ENCODE results near the gene IKZF1.

- no peak for TF ChIP-seq CTCF (conservative IDR thresholded peaks at IDR 0.05 in 1 of 2, IDR thresholded peaks at IDR 0.05 in 1 of 2; ENCODE audit: low read depth in 1 of 2, low read length in 2 of 2)
- TF ChIP-seq EZH2 (IDR thresholded peaks at IDR 0.05; ENCODE audit: low read length, missing control alignments): no peak
Observed at GRCh38 chr7:50273870-50274269, 30.6 kb upstream of the IKZF1 start.
